DMS79 treated with DMSO at 0.1 percent for 48 hours (cell line): ENCODE measurements around the gene REEP5.

Experiments used
- DNase-seq: peaks from one replicate; lab custom pipeline; 2025; lab: John Stamatoyannopoulos, UW

REEP5 gene

GRCh38 chr5:112833971-112834370, 88.1 kb downstream of the REEP5 start:
- no peak for DNase-seq

- DNase-seq = no peak
These were observed 91.6 kb downstream of the REEP5 start for GRCh38 chr5:112830378-112830777.
